Measurements from ENCODE around the gene PTX4.

PTX4 gene

DNA sequence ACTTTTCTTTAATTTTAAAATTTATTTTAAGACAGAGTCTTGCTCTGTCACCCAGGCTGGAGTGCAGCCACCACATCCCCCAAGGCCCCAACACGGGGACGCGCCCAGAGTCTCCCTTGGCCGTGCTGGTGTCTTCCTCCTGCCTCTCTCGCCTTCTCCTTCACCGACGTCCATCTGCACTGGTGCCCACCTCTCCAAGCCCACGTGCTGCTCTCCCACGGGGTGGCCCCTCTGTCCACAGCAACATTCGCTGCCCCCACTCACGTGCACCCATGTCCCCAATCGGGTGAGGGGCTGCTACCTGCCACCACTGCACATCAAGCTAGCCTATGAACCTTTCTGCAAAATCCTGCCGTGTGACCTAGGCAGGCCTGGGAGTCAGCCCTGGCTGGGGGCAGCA is 47.9 kb upstream of the PTX4 start:
- Histone ChIP-seq H3K79me2 (ENCODE audit: low read length) (no peaks in the 10 kb centered on the region), H3F3A (ENCODE audit: insufficient read depth, low read length) (no peaks in the 10 kb centered on the region), H2AFZ (ENCODE audit: low read length) (no peak overlapping the region), H3K4me2 (ENCODE audit: low read depth, low read length) (no peak overlapping the region), H3K4me1 (ENCODE audit: low read length) (no peaks in the 10 kb centered on the region), H3K9me3 (replicated peaks; ENCODE audit: insufficient read depth, low read length) (no peaks in the 10 kb centered on the region), H3K27me3 (replicated peaks; ENCODE audit: insufficient read depth, low read length) (peaks cover 63% of the 10 kb centered on the region), H3K36me3 (replicated peaks; ENCODE audit: insufficient read depth, low read length) (no peaks in the 10 kb centered on the region), H3K9ac (ENCODE audit: low read length) (no peak overlapping the region), H3K9me2 (replicated peaks; ENCODE audit: insufficient read depth, low read length) (no peaks in the 10 kb centered on the region), H3K27ac (ENCODE audit: low read length) (no peak overlapping the region), H3K4me3 (ENCODE audit: low read length) (no peak overlapping the region), H4K20me1 (ENCODE audit: insufficient read depth, low read length) (no peaks in the 10 kb centered on the region)
- TF ChIP-seq, protein P1, sequence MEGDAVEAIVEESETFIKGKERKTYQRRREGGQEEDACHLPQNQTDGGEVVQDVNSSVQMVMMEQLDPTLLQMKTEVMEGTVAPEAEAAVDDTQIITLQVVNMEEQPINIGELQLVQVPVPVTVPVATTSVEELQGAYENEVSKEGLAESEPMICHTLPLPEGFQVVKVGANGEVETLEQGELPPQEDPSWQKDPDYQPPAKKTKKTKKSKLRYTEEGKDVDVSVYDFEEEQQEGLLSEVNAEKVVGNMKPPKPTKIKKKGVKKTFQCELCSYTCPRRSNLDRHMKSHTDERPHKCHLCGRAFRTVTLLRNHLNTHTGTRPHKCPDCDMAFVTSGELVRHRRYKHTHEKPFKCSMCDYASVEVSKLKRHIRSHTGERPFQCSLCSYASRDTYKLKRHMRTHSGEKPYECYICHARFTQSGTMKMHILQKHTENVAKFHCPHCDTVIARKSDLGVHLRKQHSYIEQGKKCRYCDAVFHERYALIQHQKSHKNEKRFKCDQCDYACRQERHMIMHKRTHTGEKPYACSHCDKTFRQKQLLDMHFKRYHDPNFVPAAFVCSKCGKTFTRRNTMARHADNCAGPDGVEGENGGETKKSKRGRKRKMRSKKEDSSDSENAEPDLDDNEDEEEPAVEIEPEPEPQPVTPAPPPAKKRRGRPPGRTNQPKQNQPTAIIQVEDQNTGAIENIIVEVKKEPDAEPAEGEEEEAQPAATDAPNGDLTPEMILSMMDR (IDR thresholded peaks at IDR 0.05; ENCODE audit: low read length) = no peak
- TF ChIP-seq EZH2 (optimal IDR thresholded peaks at IDR 0.05; ENCODE audit: low read depth, low read length) = no peak
- no peak for TF ChIP-seq EZH2phosphoT487 (IDR thresholded peaks at IDR 0.05; ENCODE audit: low read length)
- DNase-seq = no peak

DNA sequence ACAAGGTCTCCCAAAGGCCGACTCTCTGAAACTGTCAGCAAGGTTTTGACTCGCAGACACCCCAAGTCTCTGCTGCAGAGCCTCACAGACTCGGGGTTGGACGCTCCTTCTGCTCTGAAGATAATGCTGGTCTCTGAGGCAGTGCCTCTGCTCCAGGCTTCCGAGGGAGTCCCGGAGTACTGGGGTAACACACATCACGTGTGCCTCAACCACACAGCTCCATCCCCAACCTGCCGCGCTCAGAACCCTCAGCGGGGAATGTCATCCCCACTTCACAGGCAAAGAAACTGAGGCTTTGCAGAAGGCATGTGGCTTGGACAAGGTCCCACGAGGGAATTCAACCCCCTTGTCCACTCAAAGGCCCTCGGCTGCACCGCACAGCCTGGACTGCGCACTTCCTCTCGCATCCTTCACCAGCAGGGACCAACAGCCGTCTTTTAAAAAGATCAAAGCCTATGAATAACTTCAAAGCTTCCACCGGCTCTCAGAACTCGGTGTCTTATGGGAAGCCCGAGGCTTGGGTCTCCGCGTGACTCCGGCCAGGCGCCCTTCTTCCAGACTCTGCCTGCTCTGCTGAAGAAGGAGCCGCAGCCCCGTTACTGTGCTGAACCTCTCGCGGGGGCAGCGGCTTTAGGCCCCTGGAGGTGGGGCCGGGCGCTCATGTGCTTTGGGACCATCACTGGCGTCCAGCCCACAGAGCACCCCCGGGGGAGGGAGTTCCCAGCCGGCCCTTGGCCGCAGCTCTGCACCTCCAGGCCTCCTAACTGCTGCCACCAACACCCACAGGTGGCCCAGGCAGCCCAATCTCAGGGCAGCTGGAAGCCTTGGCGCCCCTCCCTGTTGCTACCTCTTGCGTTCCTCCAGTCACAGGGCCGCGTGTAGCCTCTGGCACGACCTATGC is 46.9 kb upstream of the PTX4 start:
- H2AFZ ChIP-seq (ENCODE audit: low read length) = no peak overlapping the region
- H3K27ac ChIP-seq (ENCODE audit: low read length) = no peak overlapping the region
- H3F3A ChIP-seq (ENCODE audit: insufficient read depth, low read length) = no peaks in the 10 kb centered on the region
- H3K9me2 ChIP-seq (replicated peaks; ENCODE audit: insufficient read depth, low read length) = no peaks in the 10 kb centered on the region
- peaks cover 72% of the 10 kb centered on the region for H3K27me3 ChIP-seq (replicated peaks; ENCODE audit: insufficient read depth, low read length)
- TF ChIP-seq, protein P1 (IDR thresholded peaks at IDR 0.05; ENCODE audit: low read length) = no peak
- TF ChIP-seq EZH2phosphoT487 (IDR thresholded peaks at IDR 0.05; ENCODE audit: low read length) = no peak
- TF ChIP-seq EZH2 (optimal IDR thresholded peaks at IDR 0.05; ENCODE audit: low read depth, low read length) = no peak
- no peak overlapping the region for H3K9ac ChIP-seq (ENCODE audit: low read length)
- H4K20me1 ChIP-seq (ENCODE audit: insufficient read depth, low read length) = no peaks in the 10 kb centered on the region
- H3K4me2 ChIP-seq (ENCODE audit: low read depth, low read length) = no peak overlapping the region
- H3K4me1 ChIP-seq (ENCODE audit: low read length) = no peaks in the 10 kb centered on the region
- H3K9me3 ChIP-seq (replicated peaks; ENCODE audit: insufficient read depth, low read length) = no peaks in the 10 kb centered on the region
- no peaks in the 10 kb centered on the region for H3K36me3 ChIP-seq (replicated peaks; ENCODE audit: insufficient read depth, low read length)
- no peaks in the 10 kb centered on the region for H3K79me2 ChIP-seq (ENCODE audit: low read length)
- no peak for DNase-seq
- H3K4me3 ChIP-seq (ENCODE audit: low read length) = no peak overlapping the region

DNA sequence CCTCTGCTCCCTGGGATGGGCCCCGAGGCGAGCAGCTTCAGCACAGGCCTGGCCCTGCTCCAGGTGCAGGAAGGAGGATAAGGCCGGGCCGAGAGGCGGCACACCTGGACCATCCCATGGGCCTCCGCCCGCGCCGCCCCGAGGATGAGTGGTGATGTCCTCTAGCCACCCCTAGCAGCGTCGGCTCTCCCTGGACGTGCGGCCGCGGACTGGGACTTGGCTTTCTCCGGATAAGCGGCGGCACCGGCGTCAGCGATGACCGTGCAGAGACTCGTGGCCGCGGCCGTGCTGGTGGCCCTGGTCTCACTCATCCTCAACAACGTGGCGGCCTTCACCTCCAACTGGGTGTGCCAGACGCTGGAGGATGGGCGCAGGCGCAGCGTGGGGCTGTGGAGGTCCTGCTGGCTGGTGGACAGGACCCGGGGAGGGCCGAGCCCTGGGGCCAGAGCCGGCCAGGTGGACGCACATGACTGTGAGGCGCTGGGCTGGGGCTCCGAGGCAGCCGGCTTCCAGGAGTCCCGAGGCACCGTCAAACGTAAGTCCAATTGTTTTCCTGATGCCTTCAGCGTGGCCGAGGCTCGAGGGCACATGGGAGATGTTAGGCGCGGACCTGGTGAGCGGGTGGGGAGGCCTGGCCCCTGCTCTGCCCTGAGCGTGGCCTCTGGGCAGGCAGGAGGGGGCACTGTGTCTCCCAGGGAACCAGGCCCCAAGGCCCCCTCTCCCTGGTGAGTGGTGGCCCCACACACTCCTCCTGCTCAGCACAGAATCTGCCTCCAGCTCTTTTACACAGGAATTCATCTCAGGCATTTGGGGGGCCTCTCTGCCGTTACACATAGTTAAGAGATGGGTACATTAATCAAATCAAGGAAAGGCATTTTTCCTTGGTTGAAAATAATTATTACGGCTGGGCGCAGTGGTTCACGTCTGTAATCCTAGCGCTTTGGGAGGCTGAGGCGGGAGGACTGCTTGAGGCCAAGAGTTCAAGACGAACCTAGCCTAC is 45.6 kb upstream of the PTX4 start:
- H3K36me3 ChIP-seq (replicated peaks; ENCODE audit: insufficient read depth, low read length) = no peaks in the 10 kb centered on the region
- peaks cover 86% of the 10 kb centered on the region for H3K27me3 ChIP-seq (replicated peaks; ENCODE audit: insufficient read depth, low read length)
- H3K4me3 ChIP-seq (ENCODE audit: low read length) = no peak overlapping the region
- H3K9me2 ChIP-seq (replicated peaks; ENCODE audit: insufficient read depth, low read length) = no peaks in the 10 kb centered on the region
- no peaks in the 10 kb centered on the region for H3F3A ChIP-seq (ENCODE audit: insufficient read depth, low read length)
- no peak overlapping the region for H3K27ac ChIP-seq (ENCODE audit: low read length)
- H2AFZ ChIP-seq (ENCODE audit: low read length) = no peak overlapping the region
- DNase-seq = no peak
- H4K20me1 ChIP-seq (ENCODE audit: insufficient read depth, low read length) = no peaks in the 10 kb centered on the region
- no peaks in the 10 kb centered on the region for H3K9me3 ChIP-seq (replicated peaks; ENCODE audit: insufficient read depth, low read length)
- peak; percentile 23 for TF ChIP-seq EZH2 (optimal IDR thresholded peaks at IDR 0.05; ENCODE audit: low read depth, low read length)
- TF ChIP-seq, protein P1 (IDR thresholded peaks at IDR 0.05; ENCODE audit: low read length) = no peak
- no peak overlapping the region for H3K9ac ChIP-seq (ENCODE audit: low read length)
- no peaks in the 10 kb centered on the region for H3K79me2 ChIP-seq (ENCODE audit: low read length)
- no peak overlapping the region for H3K4me2 ChIP-seq (ENCODE audit: low read depth, low read length)
- no peaks in the 10 kb centered on the region for H3K4me1 ChIP-seq (ENCODE audit: low read length)

All from MM.1S (cell line).